Sigmoid colon (tissue), 7 donors: Measurements from ENCODE around the gene CXorf38. TPM values are rescaled to one million over a fixed set of nuclear protein-coding genes. Genes with fewer than 3 reads are reported as not detected.

ENCODE experiments used
- DNase-seq: peaks from one replicate; pipeline ENCODE4 v3.0.0-alpha.2; 2019
- H3K27ac ChIP-seq, 4 donors: fragments of 200-600 bp; sonication (generic); one replicate each; pipeline ENCODE4 v1.5.1; 2016 to 2019; ENCODE audit warnings: mild to moderate bottlenecking in 1 of 4
- H3K27me3 ChIP-seq, 3 donors: fragments of 200-600 bp; sonication (generic); one replicate each; pipeline ENCODE4 v1.5.1; 2019; ENCODE audit warnings: mild to moderate bottlenecking in 1 of 3
- H3K36me3 ChIP-seq, 4 donors: fragments of 200-600 bp; sonication (generic); one replicate each; pipeline ENCODE4 v1.5.1; 2016 to 2019
- H3K4me1 ChIP-seq, 4 donors: fragments of 200-600 bp; sonication (generic); one replicate each; pipeline ENCODE4 v1.5.1; 2017 to 2019
- H3K4me3 ChIP-seq, 4 donors: fragments of 200-600 bp; sonication (generic); one replicate each; pipeline ENCODE4 v1.5.1; 2017 to 2019; ENCODE audit warnings: mild to moderate bottlenecking in 2 of 4, moderate library complexity in 1 of 4
- H3K9me3 ChIP-seq, 4 donors: fragments of 200-600 bp in 3 of 4; sonication (generic) in 3 of 4; one replicate each; pipeline versions ENCODE4 v1.5.1 to v1.6.1; 2013 to 2019
- CTCF ChIP-seq, 4 experiments: fragments of 450-650 bp in 3 of 4; fragments of 200-600 bp in 1 of 4; IDR thresholded peaks; one replicate each; pipeline ENCODE4 v1.5.1; 2016 to 2019; ENCODE audit warnings: antibody characterized with exemption in 4 of 4, mild to moderate bottlenecking in 3 of 4, moderate library complexity in 2 of 4
- EP300 ChIP-seq, 4 donors: sonication (generic); formaldehyde crosslinking; IDR thresholded peaks; one replicate each; pipeline ENCODE4 v1.6.1; 2017; ENCODE audit warnings: antibody characterized with exemption in 4 of 4
- POLR2A ChIP-seq, 2 donors: fragments of 450-650 bp; IDR thresholded peaks; one replicate each; pipeline ENCODE4 v1.6.1; 2016; ENCODE audit warnings: antibody characterized with exemption in 2 of 2, mild to moderate bottlenecking in 2 of 2, moderate library complexity in 2 of 2
- POLR2AphosphoS5 ChIP-seq, 4 donors: sonication (generic); formaldehyde crosslinking; IDR thresholded peaks; one replicate each; pipeline ENCODE4 v1.6.1; 2017; ENCODE audit warnings: antibody characterized with exemption in 4 of 4
- WGBS, 2 donors: extraction: QIAGEN DNeasy Blood & Tissue Kit; methylation state at CpG; one replicate each; pipeline ENCODE4 v1.1.7; 2013; 5-methylcytosine and 5-hydroxymethylcytosine counted together
- intact Hi-C: fragments of 100-400 bp; cut with DNase I; formaldehyde crosslinking; loops from one replicate; pipeline ENCODE4 v1.15.1; 2023
- polyA plus RNA-seq, 3 donors: library from polyadenylated mRNA; stranded (reverse); fragments of 200-250 nt; gene quantifications; one replicate each; pipeline ENCODE4 v1.2.3, GENCODE V29; 2013
- total RNA-seq, 4 donors: library from RNA; depleted of rRNA; stranded (reverse); fragments of >200 nt; gene quantifications; one replicate each; pipeline ENCODE4 v1.1.0, GENCODE V29; 2016
- donor health status: healthy with polysubstance abuse.
- donor health status: Bipolar disorder and iron deficiency.
- donor health status: healthy.

Gene CXorf38
- total and polyA plus RNA-seq, 7 donors = 7.6 to 13.0 (median 9.6) TPM

GRCh38 chrX:40653535-40653934 is 6.2 kb upstream of the CXorf38 start:
- intact Hi-C loops = loop anchor here (5.0 kb wide), 1 partner anchor 529 kb away; no protein-coding TSS in a partner anchor
- DNase-seq = no peak
- TF ChIP-seq CTCF (IDR thresholded peaks at IDR 0.05) = no peak
- no peak for TF ChIP-seq POLR2AphosphoS5 (IDR thresholded peaks at IDR 0.05)
- TF ChIP-seq POLR2A (IDR thresholded peaks at IDR 0.05) = no peak
- TF ChIP-seq EP300 (IDR thresholded peaks at IDR 0.05) = no peak
- Histone ChIP-seq H3K27ac (peak overlapping the region in 1 of 4 donors; percentile 8), H3K4me1 (no peaks in the 10 kb centered on the region), H3K4me3 (no peak overlapping the region), H3K36me3 (peaks cover 0 to 19% (median 0%) of the 10 kb centered on the region in 4 donors), H3K27me3 (no peaks in the 10 kb centered on the region), H3K9me3 (no peaks in the 10 kb centered on the region)
- WGBS, 2 donors = 84% methylated on average over 2 of the region's 2 CpGs

- 79 to 90% methylated on average over 1 of the region's 1 CpG for WGBS, 2 donors
- DNase-seq = no peak
- intact Hi-C loops = loop anchor here (5.0 kb wide), 1 partner anchor 530 kb away; no protein-coding TSS in a partner anchor
- Histone ChIP-seq H3K36me3 (peaks cover 0 to 12% (median 0%) of the 10 kb centered on the region in 4 donors), H3K9me3 (no peaks in the 10 kb centered on the region), H3K27ac (no peak overlapping the region), H3K4me1 (peaks cover 0 to 5% (median 0%) of the 10 kb centered on the region in 4 donors), H3K27me3 (no peaks in the 10 kb centered on the region), H3K4me3 (no peak overlapping the region)
- no peak for TF ChIP-seq POLR2AphosphoS5 (IDR thresholded peaks at IDR 0.05)
- no peak for TF ChIP-seq POLR2A (IDR thresholded peaks at IDR 0.05)
- TF ChIP-seq CTCF (IDR thresholded peaks at IDR 0.05) = no peak
- TF ChIP-seq EP300 (IDR thresholded peaks at IDR 0.05) = no peak
Observed at GRCh38 chrX:40652664-40653063, 5.3 kb upstream of the CXorf38 start.

DNA sequence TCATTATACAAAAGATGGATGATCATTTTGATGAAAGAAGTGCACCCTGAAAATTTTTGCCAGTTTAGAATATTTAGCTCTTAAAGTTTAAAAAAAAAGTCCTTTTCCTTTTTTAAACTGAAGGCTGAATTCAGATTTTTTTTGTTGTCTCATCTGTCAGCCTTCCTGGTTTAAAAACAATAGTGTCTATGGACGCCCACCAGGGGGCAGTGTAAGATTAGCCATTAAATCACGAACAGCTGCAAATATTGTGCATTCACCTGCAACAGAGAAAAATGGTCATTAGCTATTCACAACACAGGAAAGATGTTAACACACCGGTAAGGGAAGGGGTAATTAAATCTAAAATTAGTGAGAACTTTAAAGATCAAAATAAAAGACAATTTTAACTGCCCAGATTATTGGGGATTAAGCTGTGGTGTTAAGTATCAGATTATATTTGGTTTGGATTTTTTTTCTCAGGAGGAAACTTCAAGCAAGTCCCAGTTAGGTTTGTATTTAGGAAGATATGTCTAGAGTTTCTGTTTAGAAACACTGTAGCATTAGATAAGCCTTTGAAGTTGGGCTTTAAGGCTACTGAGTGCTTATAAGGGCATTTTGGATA is 4.4 kb upstream of the CXorf38 start:
- intact Hi-C loops = loop anchor here (2.0 to 5.0 kb wide), 3 partner anchors 143 to 531 kb away; no protein-coding TSS in a partner anchor
- WGBS, 2 donors = 1% methylated on average over 3 of the region's 3 CpGs
- Histone ChIP-seq H3K36me3 (peaks cover 0 to 12% (median 0%) of the 10 kb centered on the region in 4 donors), H3K27ac (no peak overlapping the region), H3K27me3 (no peaks in the 10 kb centered on the region), H3K9me3 (no peaks in the 10 kb centered on the region), H3K4me3 (no peak overlapping the region), H3K4me1 (peaks cover 0 to 11% (median 0%) of the 10 kb centered on the region in 4 donors)
- DNase-seq = peak; percentile 81
- TF ChIP-seq CTCF (IDR thresholded peaks at IDR 0.05) = peak; percentile 43 to 69 (median 58)
- TF ChIP-seq POLR2AphosphoS5 (IDR thresholded peaks at IDR 0.05) = no peak

- DNase-seq = peak; percentile 80
- intact Hi-C loops = loop anchor here (1.0 to 10.0 kb wide), 5 partner anchors 91 to 798 kb away; partner anchors contain the start of genes DDX3X, MED14 and NYX
Observed at GRCh38 chrX:40646489-40647306, 663 bp downstream of the CXorf38 start.

More at GRCh38 chrX:40646489-40647306, 663 bp downstream of the CXorf38 start:
- no peak for TF ChIP-seq POLR2AphosphoS5 (IDR thresholded peaks at IDR 0.05)
- no peak for TF ChIP-seq POLR2A (IDR thresholded peaks at IDR 0.05)
- H3K4me1 ChIP-seq = peaks cover 0 to 54% (median 27%) of the 10 kb centered on the region in 4 donors
- WGBS, 2 donors = 1% methylated on average over 33 of the region's 33 CpGs
- H3K4me3 ChIP-seq = peak overlapping the region; percentile 56 to 90 (median 78)
- H3K27ac ChIP-seq = peak overlapping the region; percentile 82 to 89 (median 85)
- H3K36me3 ChIP-seq = no peaks in the 10 kb centered on the region
- no peaks in the 10 kb centered on the region for H3K9me3 ChIP-seq
- no peaks in the 10 kb centered on the region for H3K27me3 ChIP-seq
